ENCODE data around the gene PTPRT.

The PTPRT gene

GRCh38 chr20:43022568-43022967 lies 167.1 kb downstream of the PTPRT start:
- DNase-seq (ENCODE audit: low spot score), result no peak

GRCh38 chr20:43022081-43022480 lies 167.6 kb downstream of the PTPRT start:
- no peak for DNase-seq (ENCODE audit: low spot score)

DNA sequence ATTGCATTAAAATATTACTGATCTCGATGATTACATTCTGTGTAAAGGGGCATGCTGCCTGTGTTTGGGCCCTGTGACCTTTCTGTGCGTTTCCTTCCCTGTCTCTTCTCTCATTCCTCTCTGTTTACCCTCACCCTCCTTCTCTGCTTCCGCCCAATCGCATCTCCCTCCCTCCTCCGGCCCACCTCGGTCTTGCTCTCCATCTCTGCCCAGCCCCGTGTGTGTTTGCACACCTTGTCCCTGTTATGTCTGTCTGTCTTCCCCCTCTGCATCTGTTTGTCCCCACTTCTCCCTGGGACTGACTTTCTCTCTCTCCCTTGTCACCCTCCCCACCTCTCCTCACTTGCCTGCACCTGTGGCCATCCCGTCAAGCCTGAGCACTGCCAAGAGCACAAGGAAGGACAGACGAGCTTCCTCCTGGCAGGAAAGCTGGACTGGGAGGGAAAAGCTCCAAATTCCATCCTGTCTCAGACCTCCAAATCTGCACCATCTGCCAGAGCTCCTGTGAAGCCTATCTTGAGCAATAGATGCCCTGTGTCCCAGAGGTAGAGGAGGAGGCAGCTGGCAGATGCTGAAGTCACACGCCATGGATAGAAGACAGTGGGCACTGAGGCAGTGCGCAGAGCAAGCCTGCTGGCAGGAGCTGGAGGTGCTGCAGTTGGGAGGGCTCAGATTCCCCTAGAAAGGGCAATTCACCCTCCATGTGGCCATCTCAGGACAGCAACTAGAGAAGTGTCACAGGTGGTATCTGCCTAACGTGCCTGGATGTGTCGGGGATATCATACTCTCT lies 172.3 kb downstream of the PTPRT start:
- DNase-seq (ENCODE audit: low spot score), result no peak

GRCh38 chr20:43016257-43016656 lies 173.4 kb downstream of the PTPRT start:
- DNase-seq (ENCODE audit: low spot score), result no peak

GRCh38 chr20:43015566-43015965 lies 174.1 kb downstream of the PTPRT start:
- no peak for DNase-seq (ENCODE audit: low spot score)

- no peak for DNase-seq (ENCODE audit: low spot score)
These were observed 175.5 kb downstream of the PTPRT start for GRCh38 chr20:43014206-43014605.

DNA sequence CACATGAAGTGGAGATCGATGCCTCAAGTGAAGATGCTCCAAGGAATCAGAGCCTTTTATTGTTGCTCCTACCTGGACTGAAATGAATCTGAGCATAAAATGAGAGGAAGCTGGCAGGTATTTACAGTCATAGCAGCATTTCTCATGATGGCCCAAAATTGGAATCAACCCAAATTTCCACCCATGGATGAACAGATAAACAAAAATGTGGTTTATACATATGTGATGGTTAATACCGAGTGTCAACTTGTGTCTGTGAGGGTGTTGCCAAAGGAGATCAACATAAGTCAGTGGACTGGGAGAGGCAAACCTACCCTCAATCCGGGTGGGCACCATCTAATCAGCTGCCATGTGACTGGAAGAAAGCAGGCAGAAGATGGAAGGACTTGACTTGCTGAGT lies 178.2 kb downstream of the PTPRT start:
- DNase-seq (ENCODE audit: low spot score), result no peak

- no peak for DNase-seq (ENCODE audit: low spot score)
These were observed 180.2 kb downstream of the PTPRT start for GRCh38 chr20:43009532-43009931.

GRCh38 chr20:43007525-43007924 lies 182.2 kb downstream of the PTPRT start:
- DNase-seq (ENCODE audit: low spot score), result no peak

DNA sequence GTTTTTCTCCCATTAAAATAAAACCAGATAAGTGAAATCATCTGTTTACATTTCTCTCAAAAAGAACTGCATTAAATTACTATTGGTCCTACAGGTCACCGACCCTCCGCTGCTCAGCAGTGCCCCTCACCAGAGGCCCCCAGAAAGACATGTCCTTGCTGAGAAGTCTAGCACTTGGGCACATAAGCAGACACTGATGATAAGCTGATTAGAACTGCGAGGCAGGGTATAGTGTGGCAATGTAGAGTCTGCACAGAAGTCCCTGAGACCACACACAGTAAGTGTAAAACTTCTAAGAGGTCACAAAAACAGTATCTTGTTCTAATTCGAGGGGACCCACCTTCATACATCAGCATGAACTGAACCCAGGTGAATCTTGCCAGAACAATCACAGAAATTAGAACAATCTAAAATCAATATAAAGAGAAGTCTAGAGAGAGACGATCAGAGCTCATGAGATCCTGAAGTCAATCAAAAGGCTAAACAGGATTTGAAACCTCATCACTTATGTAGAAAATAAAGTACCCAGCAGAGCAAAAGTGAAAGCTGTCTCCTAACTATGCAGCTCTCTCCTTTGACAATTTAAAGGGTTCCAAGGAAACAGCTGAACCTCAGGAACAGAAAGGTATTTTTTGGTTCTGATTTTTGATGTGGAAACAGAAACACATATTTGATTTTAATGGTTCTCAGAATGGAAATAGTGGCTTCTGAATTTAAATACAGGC lies 182.9 kb downstream of the PTPRT start:
- no peak for DNase-seq (ENCODE audit: low spot score)

DNA sequence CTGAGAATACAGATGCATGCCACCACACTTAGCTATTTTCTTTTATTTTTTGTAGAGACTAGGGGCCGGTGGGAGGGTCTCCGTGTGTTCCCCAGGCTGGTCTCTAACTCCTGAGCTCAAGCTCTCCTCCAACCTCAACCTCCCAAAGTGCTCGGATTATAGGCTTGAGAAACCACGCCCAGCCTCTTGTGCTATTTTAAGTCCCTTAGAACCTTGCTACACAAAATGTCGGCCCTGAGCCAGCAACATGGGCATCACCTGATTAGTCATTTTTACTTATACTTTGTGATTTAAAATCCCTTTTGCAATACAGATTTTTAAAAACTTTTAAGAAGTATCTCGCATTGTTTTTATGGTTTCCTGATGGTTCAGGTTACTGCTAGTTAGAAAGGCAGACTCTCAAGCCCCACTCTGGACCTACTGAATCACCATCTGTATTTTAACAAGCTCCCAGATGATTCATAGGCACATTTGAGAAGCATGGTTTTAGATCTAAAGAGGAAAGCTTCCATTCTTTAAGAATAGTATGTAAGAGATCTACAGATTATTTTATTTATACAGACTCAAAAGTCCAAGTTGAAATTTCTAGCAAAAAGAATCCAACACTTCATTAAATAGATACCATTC lies 186.3 kb downstream of the PTPRT start:
- DNase-seq (ENCODE audit: low spot score), result no peak

GRCh38 chr20:42996141-42996540 lies 193.6 kb downstream of the PTPRT start:
- no peak for DNase-seq (ENCODE audit: low spot score)

DNA sequence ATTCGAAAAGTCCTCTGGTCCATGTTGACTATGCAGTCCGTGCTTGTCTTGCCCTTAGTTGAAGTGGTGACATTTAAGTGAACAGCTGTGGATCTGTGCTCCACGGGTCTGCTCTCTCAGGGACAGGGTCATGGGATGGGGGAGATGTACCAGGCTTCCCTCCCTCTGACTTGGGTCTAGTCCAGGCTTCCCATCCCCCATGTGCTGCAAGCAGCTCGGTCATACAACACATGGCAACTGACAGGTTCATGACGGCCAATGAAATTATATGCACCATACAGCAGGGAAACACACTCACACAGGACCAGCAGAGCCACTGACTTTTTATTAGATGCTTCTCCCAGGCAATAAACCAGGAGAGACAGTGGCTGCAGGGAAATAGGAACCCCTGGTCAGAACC lies 201.4 kb downstream of the PTPRT start:
- no peak for DNase-seq (ENCODE audit: low spot score)

GRCh38 chr20:42987376-42988114 lies 202.2 kb downstream of the PTPRT start:
- DNase-seq (ENCODE audit: low spot score), result no peak

- DNase-seq (ENCODE audit: low spot score), result no peak
These were observed 203.4 kb downstream of the PTPRT start for GRCh38 chr20:42986143-42986773.

DNA sequence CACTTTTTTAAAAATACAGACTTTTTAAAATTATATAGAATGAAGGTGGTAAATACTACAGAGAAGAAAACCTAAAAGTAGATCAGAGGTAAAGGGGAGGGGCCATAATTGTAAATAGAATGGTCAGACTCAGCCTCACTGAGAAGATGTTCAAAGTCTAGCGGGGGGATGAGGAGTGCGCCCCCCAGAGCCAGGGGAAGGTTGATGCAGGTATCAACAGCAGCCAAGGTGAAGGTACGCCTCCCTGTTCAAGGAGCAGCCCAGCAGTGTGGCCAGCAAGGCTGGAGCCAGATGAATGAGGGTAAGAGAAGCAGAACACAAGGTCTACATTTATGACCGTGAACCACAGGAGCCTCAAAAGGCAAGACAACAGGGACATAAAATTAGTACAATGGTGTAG lies 204.1 kb downstream of the PTPRT start:
- DNase-seq (ENCODE audit: low spot score), result peak; percentile 36

DNA sequence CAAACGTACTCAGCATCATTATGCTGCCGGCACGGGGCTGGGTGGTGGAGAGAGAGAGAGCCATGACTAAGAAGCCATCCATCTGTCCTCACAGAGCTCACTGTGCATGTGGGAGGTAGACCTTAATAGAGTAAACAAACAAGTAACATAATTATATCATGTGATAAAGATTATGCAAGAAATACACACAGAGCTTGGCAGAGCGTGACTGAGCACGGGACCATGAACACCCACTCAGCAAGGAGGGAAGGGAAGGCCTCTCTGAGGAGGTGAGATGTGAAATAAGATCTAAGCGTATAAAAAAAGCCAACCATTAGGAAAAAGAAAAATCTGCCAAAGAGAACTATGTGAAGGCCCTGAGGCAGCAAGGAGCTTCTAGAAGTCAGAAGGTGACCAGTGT lies 207.5 kb downstream of the PTPRT start:
- no peak for DNase-seq (ENCODE audit: low spot score)

DNA sequence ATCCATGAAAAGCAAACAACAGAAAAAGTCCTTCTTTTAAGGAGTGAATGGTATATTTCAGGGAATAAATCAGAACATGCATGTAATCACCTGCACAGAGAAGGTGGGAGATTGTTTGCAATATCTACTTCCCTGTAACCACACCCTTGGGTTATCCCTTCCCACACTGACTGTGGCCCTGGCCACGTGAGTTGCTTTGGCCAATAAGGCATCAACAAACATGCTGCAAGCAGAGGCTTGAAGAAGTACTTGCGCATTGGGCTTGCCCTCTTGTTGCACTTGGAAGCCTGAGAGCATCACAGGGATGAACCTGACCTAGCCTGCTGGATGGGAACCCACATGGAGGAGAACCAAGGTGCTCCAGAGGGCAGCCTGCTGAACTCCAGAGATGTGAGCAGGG lies 208.5 kb downstream of the PTPRT start:
- DNase-seq (ENCODE audit: low spot score), result no peak

DNA sequence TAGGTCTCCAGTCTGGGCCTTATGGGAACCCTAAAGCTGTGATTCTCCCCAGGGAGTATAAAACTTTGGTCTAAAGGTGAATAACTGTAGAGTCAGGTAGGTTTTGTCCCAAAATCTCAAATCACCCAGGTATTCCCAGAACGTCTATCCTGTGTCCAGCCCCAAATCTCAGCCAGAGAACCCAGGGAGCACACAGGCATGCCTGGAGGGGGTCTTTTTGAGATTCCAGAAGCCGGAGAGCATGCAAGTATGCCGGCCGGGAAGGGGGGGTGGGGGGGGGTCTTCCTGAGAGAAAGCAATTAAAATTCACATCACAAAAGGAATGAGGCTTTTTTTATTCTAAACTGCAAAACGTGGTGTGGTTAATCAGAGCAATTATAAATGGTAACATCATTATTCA lies 210.0 kb downstream of the PTPRT start:
- DNase-seq (ENCODE audit: low spot score), result peak; percentile 14

- DNase-seq (ENCODE audit: low spot score), result no peak
These were observed 211.3 kb downstream of the PTPRT start for GRCh38 chr20:42978184-42978974.

DNA sequence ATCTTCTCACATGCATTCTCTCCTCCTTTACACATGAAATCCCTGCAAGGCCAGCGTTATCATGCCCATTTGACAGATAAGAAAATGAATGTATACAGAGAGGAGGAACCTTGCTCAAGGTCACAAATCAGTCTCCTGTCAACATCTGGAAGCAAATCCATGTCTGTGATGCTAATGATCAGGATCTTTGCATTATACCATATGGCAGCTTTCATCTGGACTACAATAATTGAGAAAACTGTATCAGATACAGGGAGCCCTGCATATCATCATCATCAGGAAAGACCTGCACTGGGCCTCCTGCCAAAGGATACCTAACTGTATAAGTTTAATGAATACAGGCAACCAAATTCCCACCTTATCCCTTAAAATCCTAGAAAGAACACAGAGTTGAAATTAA lies 213.7 kb downstream of the PTPRT start:
- no peak for DNase-seq (ENCODE audit: low spot score)
